HepG2 (cell line): Measurements from ENCODE around the gene TRIM8. TPM values are rescaled to one million over a fixed set of nuclear protein-coding genes. Genes with fewer than 3 reads are reported as not detected.

Experiments
- FOXP1 ChIP-seq, 2 experiments: fragments of 450-650 bp in 1 of 2; IDR thresholded peaks; 2 replicates each; pipeline ENCODE4 v1.6.1; 2017 to 2018; ENCODE audit warnings: antibody characterized with exemption in 1 of 2
- GABPA ChIP-seq, 2 experiments: IDR thresholded peaks; 2 replicates each; pipeline ENCODE4 v1.6.1; 2011 to 2016; ENCODE audit warnings: low read depth in 2 of 2, low read length in 1 of 2, missing biosample characterization in 1 of 2, missing genetic modification characterization in 1 of 2
- HMGXB4 ChIP-seq, 2 experiments: sonication (generic) in 1 of 2; formaldehyde crosslinking in 1 of 2; IDR thresholded peaks; 2 replicates each; pipeline versions ENCODE4 v1.4.0 to v1.6.1; 2018 to 2020; ENCODE audit warnings: missing genetic modification reagents in 2 of 2, borderline replicate concordance in 1 of 2, low read depth in 1 of 2, mild to moderate bottlenecking in 1 of 2, missing biosample characterization in 1 of 2
- HNRNPL ChIP-seq: fragments of 200-400 bp; formaldehyde crosslinking; IDR thresholded peaks from 2 replicates; pipeline ENCODE4 v1.6.1; 2017; ENCODE audit warnings: mild to moderate bottlenecking, low read depth, low read length
- KDM2A ChIP-seq: sonication (generic); formaldehyde crosslinking; IDR thresholded peaks from 2 replicates; pipeline ENCODE4 v1.4.0; 2020; ENCODE audit warnings: low read depth, missing genetic modification reagents, borderline replicate concordance
- MXI1 ChIP-seq: IDR thresholded peaks from 3 replicates; pipeline ENCODE4 v1.6.1; 2012; ENCODE audit warnings: low read depth, low read length, inconsistent platforms, borderline replicate concordance
- NFKB2 ChIP-seq: sonication (generic); formaldehyde crosslinking; IDR thresholded peaks from 2 replicates; pipeline ENCODE4 v1.4.0; 2020; ENCODE audit warnings: missing genetic modification reagents, borderline replicate concordance
- RBAK ChIP-seq: sonication (generic); formaldehyde crosslinking; IDR thresholded peaks from 2 replicates; pipeline ENCODE4 v1.5.1; 2020; ENCODE audit warnings: mild to moderate bottlenecking, missing genetic modification reagents
- SOX13 ChIP-seq, 3 experiments: fragments of 450-650 bp in 1 of 3; sonication (generic) in 1 of 3; formaldehyde crosslinking in 1 of 3; IDR thresholded peaks in 2 of 3; conservative IDR thresholded peaks in 1 of 3; 2 replicates each; pipeline versions ENCODE4 v1.5.0 to v1.6.1; 2016 to 2020; ENCODE audit warnings: antibody characterized with exemption in 1 of 3, mild to moderate bottlenecking in 1 of 3, missing compliant biosample characterization in 1 of 3, missing genetic modification reagents in 1 of 3, moderate library complexity in 1 of 3
- SOX6 ChIP-seq, 2 experiments: fragments of 450-650 bp in 1 of 2; sonication (generic) in 1 of 2; formaldehyde crosslinking in 1 of 2; IDR thresholded peaks; 2 replicates each; pipeline versions ENCODE4 v1.4.0 to v1.6.1; 2017 to 2020; ENCODE audit warnings: antibody characterized with exemption in 1 of 2, mild to moderate bottlenecking in 1 of 2, missing genetic modification reagents in 1 of 2
- TBX2 ChIP-seq: sonication (generic); formaldehyde crosslinking; IDR thresholded peaks from 2 replicates; pipeline ENCODE4 v1.5.0; 2020; ENCODE audit warnings: missing genetic modification reagents, mild to moderate bottlenecking, borderline replicate concordance
- THAP7 ChIP-seq: sonication (generic); formaldehyde crosslinking; IDR thresholded peaks from 2 replicates; pipeline ENCODE4 v1.8.1; 2023; ENCODE audit warnings: mild to moderate bottlenecking, missing genetic modification reagents
- ZNF274 ChIP-seq: sonication (generic); formaldehyde crosslinking; IDR thresholded peaks from 2 replicates; pipeline ENCODE4 v1.5.1; 2020; ENCODE audit warnings: mild to moderate bottlenecking, missing genetic modification reagents
- ZNF510 ChIP-seq: sonication (generic); formaldehyde crosslinking; IDR thresholded peaks from 2 replicates; pipeline ENCODE4 v1.4.0; 2020; ENCODE audit warnings: low read depth, mild to moderate bottlenecking, missing genetic modification reagents
- ZNF572 ChIP-seq: sonication (generic); formaldehyde crosslinking; IDR thresholded peaks from 2 replicates; pipeline ENCODE4 v1.5.1; 2020; ENCODE audit warnings: mild to moderate bottlenecking, missing genetic modification reagents
- polyA plus RNA-seq, 8 experiments: library from polyadenylated mRNA; depleted of rRNA in 3 of 8; stranded (reverse) in 7 of 8; unstranded in 1 of 8; fragments of >200 nt; fragmentation: Illumina TruSeq in 4 of 8; extraction: Trizol in 4 of 8; gene quantifications; 2 replicates each; pipeline versions ENCODE4 v1.2.1 to v1.2.3, GENCODE V29; 2011 to 2016; ENCODE audit warnings: low read depth in 4 of 8, missing spikeins in 1 of 8, mixed read lengths in 1 of 8; ENCODE audit not compliant: insufficient read depth in 1 of 8
- total RNA-seq, 5 experiments: library from RNA; depleted of rRNA; stranded (reverse); fragments of >200 nt; fragmentation: Illumina TruSeq; extraction: Trizol; gene quantifications; 2 replicates each; pipeline ENCODE4 v1.2.3, GENCODE V29; 2016; ENCODE audit warnings: low read depth in 1 of 5
- TF ChIP-seq, protein P1 (sequence below): sonication (generic); formaldehyde crosslinking; IDR thresholded peaks from 2 replicates; pipeline ENCODE4 v1.5.1; 2020; ENCODE audit warnings: mild to moderate bottlenecking, missing genetic modification reagents, moderate library complexity
- TF ChIP-seq, protein P2 (sequence below): sonication (generic); formaldehyde crosslinking; IDR thresholded peaks from 2 replicates; pipeline ENCODE4 v1.5.1; 2020; ENCODE audit warnings: missing genetic modification reagents, mild to moderate bottlenecking, borderline replicate concordance

The TRIM8 gene
- total and polyA plus RNA-seq, 2 of the 13 experiments (the other 11 are each of a cell fraction or from before 2014, with no cell fraction given) = 38.9 to 66.5 TPM

DNA sequence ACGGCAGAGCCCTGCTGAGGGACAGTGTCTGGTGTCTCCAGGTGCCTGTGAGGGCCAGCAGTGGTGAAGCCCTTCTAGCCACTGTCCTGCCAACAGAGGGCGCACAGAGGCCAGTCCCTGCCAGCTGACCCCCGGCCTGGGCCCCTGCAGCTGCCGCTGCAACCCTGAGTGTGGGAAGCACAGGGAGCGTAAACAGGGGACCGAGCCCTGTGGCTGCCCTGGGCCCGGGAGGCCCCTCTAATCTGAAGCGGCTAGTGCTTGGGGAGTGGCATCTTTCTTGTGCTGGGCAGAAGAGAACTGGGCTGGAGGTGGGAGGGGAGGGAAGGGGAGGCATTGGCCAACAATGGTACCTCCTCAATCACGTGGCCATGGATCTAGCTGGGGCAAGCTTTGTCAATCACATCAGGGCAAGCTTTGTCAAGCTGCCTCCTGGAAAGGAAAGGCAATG, 34.6 kb downstream of the TRIM8 start (continued):
- TF ChIP-seq, protein P1, sequence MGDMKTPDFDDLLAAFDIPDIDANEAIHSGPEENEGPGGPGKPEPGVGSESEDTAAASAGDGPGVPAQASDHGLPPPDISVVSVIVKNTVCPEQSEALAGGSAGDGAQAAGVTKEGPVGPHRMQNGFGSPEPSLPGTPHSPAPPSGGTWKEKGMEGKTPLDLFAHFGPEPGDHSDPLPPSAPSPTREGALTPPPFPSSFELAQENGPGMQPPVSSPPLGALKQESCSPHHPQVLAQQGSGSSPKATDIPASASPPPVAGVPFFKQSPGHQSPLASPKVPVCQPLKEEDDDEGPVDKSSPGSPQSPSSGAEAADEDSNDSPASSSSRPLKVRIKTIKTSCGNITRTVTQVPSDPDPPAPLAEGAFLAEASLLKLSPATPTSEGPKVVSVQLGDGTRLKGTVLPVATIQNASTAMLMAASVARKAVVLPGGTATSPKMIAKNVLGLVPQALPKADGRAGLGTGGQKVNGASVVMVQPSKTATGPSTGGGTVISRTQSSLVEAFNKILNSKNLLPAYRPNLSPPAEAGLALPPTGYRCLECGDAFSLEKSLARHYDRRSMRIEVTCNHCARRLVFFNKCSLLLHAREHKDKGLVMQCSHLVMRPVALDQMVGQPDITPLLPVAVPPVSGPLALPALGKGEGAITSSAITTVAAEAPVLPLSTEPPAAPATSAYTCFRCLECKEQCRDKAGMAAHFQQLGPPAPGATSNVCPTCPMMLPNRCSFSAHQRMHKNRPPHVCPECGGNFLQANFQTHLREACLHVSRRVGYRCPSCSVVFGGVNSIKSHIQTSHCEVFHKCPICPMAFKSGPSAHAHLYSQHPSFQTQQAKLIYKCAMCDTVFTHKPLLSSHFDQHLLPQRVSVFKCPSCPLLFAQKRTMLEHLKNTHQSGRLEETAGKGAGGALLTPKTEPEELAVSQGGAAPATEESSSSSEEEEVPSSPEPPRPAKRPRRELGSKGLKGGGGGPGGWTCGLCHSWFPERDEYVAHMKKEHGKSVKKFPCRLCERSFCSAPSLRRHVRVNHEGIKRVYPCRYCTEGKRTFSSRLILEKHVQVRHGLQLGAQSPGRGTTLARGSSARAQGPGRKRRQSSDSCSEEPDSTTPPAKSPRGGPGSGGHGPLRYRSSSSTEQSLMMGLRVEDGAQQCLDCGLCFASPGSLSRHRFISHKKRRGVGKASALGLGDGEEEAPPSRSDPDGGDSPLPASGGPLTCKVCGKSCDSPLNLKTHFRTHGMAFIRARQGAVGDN (CRISPR knock-in tag) = peak; percentile 94
- no peak for TF ChIP-seq FOXP1 (IDR thresholded peaks at IDR 0.05)
- TF ChIP-seq FOXP1 (CRISPR knock-in tag; IDR thresholded peaks at IDR 0.05) = peak; percentile 14; the same call in 1 of the 2 replicates
- TF ChIP-seq SOX13 (IDR thresholded peaks at IDR 0.05) = no peak
- TF ChIP-seq SOX13 (CRISPR knock-in tag; conservative IDR thresholded peaks at IDR 0.05 in 1 of 2, IDR thresholded peaks at IDR 0.05 in 1 of 2) = peak in 1 of 2 experiments; percentile 34; a peak in 1 of 4 replicates
- TF ChIP-seq THAP7 (CRISPR knock-in tag) = 0 out of 2 replicates have a peak, but pooled peaks have one; percentile 51
- TF ChIP-seq, protein P2, sequence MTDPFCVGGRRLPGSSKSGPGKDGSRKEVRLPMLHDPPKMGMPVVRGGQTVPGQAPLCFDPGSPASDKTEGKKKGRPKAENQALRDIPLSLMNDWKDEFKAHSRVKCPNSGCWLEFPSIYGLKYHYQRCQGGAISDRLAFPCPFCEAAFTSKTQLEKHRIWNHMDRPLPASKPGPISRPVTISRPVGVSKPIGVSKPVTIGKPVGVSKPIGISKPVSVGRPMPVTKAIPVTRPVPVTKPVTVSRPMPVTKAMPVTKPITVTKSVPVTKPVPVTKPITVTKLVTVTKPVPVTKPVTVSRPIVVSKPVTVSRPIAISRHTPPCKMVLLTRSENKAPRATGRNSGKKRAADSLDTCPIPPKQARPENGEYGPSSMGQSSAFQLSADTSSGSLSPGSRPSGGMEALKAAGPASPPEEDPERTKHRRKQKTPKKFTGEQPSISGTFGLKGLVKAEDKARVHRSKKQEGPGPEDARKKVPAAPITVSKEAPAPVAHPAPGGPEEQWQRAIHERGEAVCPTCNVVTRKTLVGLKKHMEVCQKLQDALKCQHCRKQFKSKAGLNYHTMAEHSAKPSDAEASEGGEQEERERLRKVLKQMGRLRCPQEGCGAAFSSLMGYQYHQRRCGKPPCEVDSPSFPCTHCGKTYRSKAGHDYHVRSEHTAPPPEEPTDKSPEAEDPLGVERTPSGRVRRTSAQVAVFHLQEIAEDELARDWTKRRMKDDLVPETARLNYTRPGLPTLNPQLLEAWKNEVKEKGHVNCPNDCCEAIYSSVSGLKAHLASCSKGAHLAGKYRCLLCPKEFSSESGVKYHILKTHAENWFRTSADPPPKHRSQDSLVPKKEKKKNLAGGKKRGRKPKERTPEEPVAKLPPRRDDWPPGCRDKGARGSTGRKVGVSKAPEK (CRISPR knock-in tag) = no peak
- TF ChIP-seq NFKB2 = peak; percentile 51; the same call in 1 of the 2 replicates
- TF ChIP-seq GABPA (IDR thresholded peaks at IDR 0.05; ENCODE audit: low read depth, low read length) = no peak
- TF ChIP-seq GABPA (CRISPR knock-in tag; IDR thresholded peaks at IDR 0.05; ENCODE audit: low read depth) = peak; percentile 34; the same call in 1 of the 2 replicates
- 0 out of 2 replicates have a peak, but pooled peaks have one; percentile 47 for TF ChIP-seq ZNF510
- TF ChIP-seq MXI1 = peak; percentile 37; the same call in 1 of the 3 replicates
- TF ChIP-seq RBAK (CRISPR knock-in tag) = no peak
- peak; percentile 85 to 87; a peak in 3 of 4 replicates for TF ChIP-seq HMGXB4 (CRISPR knock-in tag; IDR thresholded peaks at IDR 0.05; ENCODE audit: borderline replicate concordance in 1 of 2, low read depth in 1 of 2)
- TF ChIP-seq ZNF572 = 0 out of 2 replicates have a peak, but pooled peaks have one; percentile 61
- peak; percentile 43; the same call in 1 of the 2 replicates for TF ChIP-seq KDM2A (CRISPR knock-in tag)
- no peak for TF ChIP-seq SOX6 (IDR thresholded peaks at IDR 0.05)
- peak; percentile 72 for TF ChIP-seq SOX6 (CRISPR knock-in tag; IDR thresholded peaks at IDR 0.05)
- TF ChIP-seq ZNF274 (CRISPR knock-in tag) = no peak
- TF ChIP-seq TBX2 (CRISPR knock-in tag) = peak; percentile 30; the same call in 1 of the 2 replicates
- TF ChIP-seq HNRNPL = peak; percentile 89
